Natural killer cell (primary cell): ENCODE data around the gene CEP70. TPM values are rescaled to one million over a fixed set of nuclear protein-coding genes. Genes with fewer than 3 reads are reported as not detected.

Experiments used
- ATAC-seq, 3 donors: fragments of 150-1000 bp in 2 of 3; fragments of 200-7000 bp in 1 of 3; cut with Tn5 transposase; 1 replicate in 1 of 3; 2 replicates in 2 of 3; pipeline ENCODE4 v1.10.0; 2021; ENCODE audit warnings: mild to moderate bottlenecking in 2 of 3, moderate library complexity in 2 of 3
- DNase-seq, 2 donors: peaks; one replicate each; pipeline versions ENCODE4 v3.0.0 to v3.0.0-alpha.2; 2013 to 2021; ENCODE audit warnings: mixed read lengths in 1 of 2
- H3K27ac ChIP-seq: one replicate; pipeline ENCODE4 v1.5.1; 2013; ENCODE audit warnings: mild to moderate bottlenecking, low read length
- H3K27me3 ChIP-seq: one replicate; pipeline ENCODE4 v1.6.1; 2013; ENCODE audit warnings: low read length; ENCODE audit not compliant: control insufficient read depth, insufficient read depth
- H3K36me3 ChIP-seq: one replicate; pipeline ENCODE4 v1.6.1; 2013; ENCODE audit warnings: low read length; ENCODE audit not compliant: control insufficient read depth, insufficient read depth
- H3K4me1 ChIP-seq: one replicate; pipeline ENCODE4 v1.6.1; 2013; ENCODE audit warnings: low read length; ENCODE audit not compliant: control insufficient read depth, insufficient read depth
- H3K4me3 ChIP-seq: one replicate; pipeline ENCODE4 v1.5.1; 2013; ENCODE audit warnings: low read length
- H3K9me3 ChIP-seq: one replicate; pipeline ENCODE4 v1.6.1; 2013; ENCODE audit warnings: low read length; ENCODE audit not compliant: control insufficient read depth, insufficient read depth
- H3K27ac Mint-ChIP-seq, 2 donors: one replicate each; pipeline ENCODE4 v1.8.0; 2022; ENCODE audit warnings: mild to moderate bottlenecking in 2 of 2, mixed read lengths in 2 of 2, moderate library complexity in 1 of 2
- H3K27me3 Mint-ChIP-seq, 2 donors: one replicate each; pipeline ENCODE4 v1.8.0; 2022; ENCODE audit warnings: low read depth in 2 of 2, mixed read lengths in 2 of 2
- H3K36me3 Mint-ChIP-seq: one replicate; pipeline ENCODE4 v1.8.0; 2022; ENCODE audit warnings: mixed read lengths
- H3K4me1 Mint-ChIP-seq, 2 donors: one replicate each; pipeline ENCODE4 v1.8.0; 2022; ENCODE audit warnings: mixed read lengths in 2 of 2
- H3K4me3 Mint-ChIP-seq: one replicate; pipeline ENCODE4 v1.8.0; 2022; ENCODE audit warnings: mild to moderate bottlenecking, moderate library complexity, mixed read lengths
- H3K9me3 Mint-ChIP-seq, 2 donors: one replicate each; pipeline ENCODE4 v1.8.0; 2022; ENCODE audit warnings: mixed read lengths in 2 of 2
- WGBS: methylation state at CpG from one replicate; pipeline ENCODE4 v1.1.7; 2013; ENCODE audit warnings: missing lambda C conversion rate; ENCODE audit not compliant: insufficient coverage; 5-methylcytosine and 5-hydroxymethylcytosine counted together
- intact Hi-C: fragments of 100-400 bp; cut with micrococcal nuclease; formaldehyde crosslinking; loops from one replicate; pipeline ENCODE4 v1.14.2; 2022
- total RNA-seq, 4 donors: library from RNA; stranded (reverse); fragments of 120-200 nt in 1 of 4; gene quantifications; one replicate each; pipeline versions ENCODE4 v1.2.3 to v1.2.4, GENCODE V29; 2013 to 2022
- TF ChIP-seq, protein P1 (sequence below): fragments of 200-600 bp; IDR thresholded peaks from one replicate; pipeline ENCODE4 v1.8.0; 2022; ENCODE audit warnings: antibody characterized with exemption

The CEP70 gene
- total RNA-seq, 3 donors from 2014 or later (not counting 1 experiment from before 2014, with no cell fraction given) = 17.0 to 23.9 (median 22.7) TPM

DNA sequence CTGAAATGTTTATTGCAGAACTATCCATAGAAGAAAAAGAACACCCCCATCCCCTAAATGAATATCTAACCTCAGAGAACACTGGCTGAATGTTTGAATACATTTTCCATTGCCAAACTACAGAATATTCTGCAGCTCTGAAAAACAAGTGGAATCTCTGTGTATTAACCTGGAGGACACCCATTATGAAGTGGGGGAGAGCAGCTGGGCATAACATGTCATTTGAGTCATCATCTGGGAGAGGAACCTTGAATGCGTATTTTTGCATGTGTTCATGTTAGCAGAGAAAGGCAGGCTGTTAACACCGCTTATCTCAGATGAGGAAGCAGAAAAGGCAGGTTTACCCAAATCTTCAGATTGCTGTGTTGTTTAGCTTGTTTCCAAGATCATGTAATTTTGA is 128.1 kb downstream of the CEP70 start:
- H3K4me1 ChIP-seq = no peaks in the 10 kb centered on the region
- intact Hi-C loops = no loop called here
- H3K27me3 ChIP-seq = no peaks in the 10 kb centered on the region
- Mint-ChIP-seq H3K4me3 (no peak overlapping the region), H3K27me3 (peaks cover 0 to 3% of the 10 kb centered on the region in 2 donors), H3K27ac (no peak overlapping the region), H3K4me1 (no peaks in the 10 kb centered on the region), H3K9me3 (no peaks in the 10 kb centered on the region), H3K36me3 (no peaks in the 10 kb centered on the region)
- no peaks in the 10 kb centered on the region for H3K36me3 ChIP-seq
- H3K27ac ChIP-seq = no peak overlapping the region
- H3K9me3 ChIP-seq = no peaks in the 10 kb centered on the region
- ATAC-seq = no peak
- no peak overlapping the region for H3K4me3 ChIP-seq
- WGBS = 88% methylated on average over 2 of the region's 2 CpGs
- TF ChIP-seq, protein P1, sequence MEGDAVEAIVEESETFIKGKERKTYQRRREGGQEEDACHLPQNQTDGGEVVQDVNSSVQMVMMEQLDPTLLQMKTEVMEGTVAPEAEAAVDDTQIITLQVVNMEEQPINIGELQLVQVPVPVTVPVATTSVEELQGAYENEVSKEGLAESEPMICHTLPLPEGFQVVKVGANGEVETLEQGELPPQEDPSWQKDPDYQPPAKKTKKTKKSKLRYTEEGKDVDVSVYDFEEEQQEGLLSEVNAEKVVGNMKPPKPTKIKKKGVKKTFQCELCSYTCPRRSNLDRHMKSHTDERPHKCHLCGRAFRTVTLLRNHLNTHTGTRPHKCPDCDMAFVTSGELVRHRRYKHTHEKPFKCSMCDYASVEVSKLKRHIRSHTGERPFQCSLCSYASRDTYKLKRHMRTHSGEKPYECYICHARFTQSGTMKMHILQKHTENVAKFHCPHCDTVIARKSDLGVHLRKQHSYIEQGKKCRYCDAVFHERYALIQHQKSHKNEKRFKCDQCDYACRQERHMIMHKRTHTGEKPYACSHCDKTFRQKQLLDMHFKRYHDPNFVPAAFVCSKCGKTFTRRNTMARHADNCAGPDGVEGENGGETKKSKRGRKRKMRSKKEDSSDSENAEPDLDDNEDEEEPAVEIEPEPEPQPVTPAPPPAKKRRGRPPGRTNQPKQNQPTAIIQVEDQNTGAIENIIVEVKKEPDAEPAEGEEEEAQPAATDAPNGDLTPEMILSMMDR = no peak
- no peak for DNase-seq

DNA sequence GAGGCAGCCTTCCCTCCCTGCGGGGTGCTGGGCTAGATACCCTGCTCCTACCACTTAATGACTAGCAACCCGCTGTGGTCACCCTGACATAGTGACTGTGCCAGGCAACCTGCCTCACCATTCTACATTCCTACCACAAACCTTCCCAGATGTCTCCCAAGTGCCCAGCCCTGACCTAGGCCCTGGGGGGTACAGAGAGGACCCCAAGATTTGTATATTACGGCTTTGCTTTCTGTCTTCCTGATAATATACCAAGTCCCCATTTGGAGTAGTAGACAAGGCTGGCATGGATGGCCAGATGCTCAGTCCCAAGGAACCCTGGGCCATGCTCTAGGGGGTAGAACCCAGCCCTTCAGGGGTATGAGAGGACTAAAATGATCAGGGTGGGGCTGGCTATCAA is 128.6 kb downstream of the CEP70 start:
- WGBS = 84% methylated on average over 3 of the region's 3 CpGs
- no peak overlapping the region for H3K27ac ChIP-seq
- H3K27me3 ChIP-seq = no peaks in the 10 kb centered on the region
- Mint-ChIP-seq H3K27me3 (peaks cover 0 to 3% of the 10 kb centered on the region in 2 donors), H3K4me3 (no peak overlapping the region), H3K27ac (no peak overlapping the region), H3K36me3 (no peaks in the 10 kb centered on the region), H3K4me1 (no peaks in the 10 kb centered on the region), H3K9me3 (no peaks in the 10 kb centered on the region)
- H3K9me3 ChIP-seq = no peaks in the 10 kb centered on the region
- no peaks in the 10 kb centered on the region for H3K4me1 ChIP-seq
- H3K4me3 ChIP-seq = no peak overlapping the region
- TF ChIP-seq, protein P1 = no peak
- H3K36me3 ChIP-seq = no peaks in the 10 kb centered on the region
- intact Hi-C loops = no loop called here
- ATAC-seq (no peak), DNase-seq (no peak)

DNA sequence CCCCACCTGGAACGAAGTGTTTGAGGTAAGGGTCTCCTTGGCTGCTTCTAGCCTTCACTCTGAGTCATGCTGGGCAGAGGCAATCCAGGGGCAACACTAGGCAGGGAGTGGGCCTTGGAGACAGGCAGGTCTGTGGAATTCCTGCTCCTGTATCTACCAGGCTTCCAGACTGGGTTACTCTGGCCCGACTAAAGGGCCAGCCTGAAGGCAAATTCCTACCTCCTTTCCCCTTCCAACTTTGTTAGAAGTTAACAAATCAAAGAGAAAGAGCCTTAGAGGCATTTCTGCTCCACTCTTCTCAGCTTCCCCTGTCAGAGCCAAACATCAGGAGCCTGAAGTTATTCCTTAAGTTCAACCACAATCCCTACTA is 129.6 kb downstream of the CEP70 start:
- no peaks in the 10 kb centered on the region for H3K9me3 Mint-ChIP-seq
- H3K27ac Mint-ChIP-seq = no peak overlapping the region
- ATAC-seq = no peak
- Histone ChIP-seq H3K36me3 (no peaks in the 10 kb centered on the region), H3K9me3 (no peaks in the 10 kb centered on the region), H3K4me3 (no peak overlapping the region), H3K27ac (no peak overlapping the region), H3K4me1 (no peaks in the 10 kb centered on the region), H3K27me3 (no peaks in the 10 kb centered on the region)
- peaks cover 0 to 3% of the 10 kb centered on the region in 2 donors for H3K27me3 Mint-ChIP-seq
- no peaks in the 10 kb centered on the region for H3K4me1 Mint-ChIP-seq
- TF ChIP-seq, protein P1 = no peak
- no peak for DNase-seq
- intact Hi-C loops = no loop called here
- no peak overlapping the region for H3K4me3 Mint-ChIP-seq
- no peaks in the 10 kb centered on the region for H3K36me3 Mint-ChIP-seq
- 81% methylated on average over 2 of the region's 2 CpGs for WGBS

DNA sequence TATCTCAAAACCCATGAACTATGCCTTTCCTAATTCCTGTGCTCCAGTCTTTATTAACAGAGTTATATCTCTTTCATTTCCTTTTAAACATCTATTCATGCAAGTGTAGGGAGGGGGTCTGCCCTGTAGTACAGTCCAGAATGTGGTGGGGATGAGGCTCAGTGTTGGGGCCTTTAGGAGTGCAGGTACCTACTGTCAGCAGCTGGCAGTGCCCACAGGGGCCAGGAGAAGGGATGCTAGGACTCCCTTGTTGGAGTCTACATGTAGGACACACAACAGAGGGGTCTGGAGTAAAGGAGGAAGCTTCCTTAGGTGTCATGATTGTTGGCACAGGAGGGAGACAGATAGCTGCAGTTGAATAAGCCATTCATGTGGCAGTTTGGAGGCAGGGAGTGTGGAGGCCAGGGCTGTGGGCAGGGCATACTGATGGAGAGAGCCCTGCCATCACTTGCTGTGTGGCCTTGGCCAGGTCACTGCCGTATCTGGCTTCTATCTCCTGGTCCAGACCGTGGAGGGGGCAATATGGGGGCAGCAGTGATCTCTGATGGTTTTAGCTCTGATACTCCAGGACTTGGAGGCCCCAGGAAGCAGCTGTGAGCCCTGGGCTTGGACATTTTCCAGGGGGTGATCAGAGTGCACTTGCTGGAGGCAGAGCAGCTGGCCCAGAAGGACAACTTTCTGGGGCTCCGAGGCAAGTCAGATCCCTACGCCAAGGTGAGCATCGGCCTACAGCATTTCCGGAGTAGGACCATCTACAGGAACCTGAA is 130.2 kb downstream of the CEP70 start:
- Mint-ChIP-seq H3K36me3 (no peaks in the 10 kb centered on the region), H3K4me1 (no peaks in the 10 kb centered on the region), H3K27me3 (peaks cover 0 to 3% of the 10 kb centered on the region in 2 donors), H3K4me3 (no peak overlapping the region), H3K9me3 (no peaks in the 10 kb centered on the region), H3K27ac (no peak overlapping the region)
- intact Hi-C loops = no loop called here
- no peak for DNase-seq
- no peaks in the 10 kb centered on the region for H3K4me1 ChIP-seq
- no peaks in the 10 kb centered on the region for H3K36me3 ChIP-seq
- TF ChIP-seq, protein P1 = no peak
- H3K27me3 ChIP-seq = no peaks in the 10 kb centered on the region
- H3K4me3 ChIP-seq = no peak overlapping the region
- 72% methylated on average over 6 of the region's 6 CpGs for whole genome bisulfite sequencing
- no peak for ATAC-seq
- H3K27ac ChIP-seq = no peak overlapping the region
- no peaks in the 10 kb centered on the region for H3K9me3 ChIP-seq
